ENCODE measurements around the gene ATP5F1D. TPM values are rescaled to one million over a fixed set of nuclear protein-coding genes. Genes with fewer than 3 reads are reported as not detected.

Gene ATP5F1D
- total RNA-seq, 4 donors from 2014 or later = 47.9 to 118 (median 66.1) TPM

GRCh38 chr19:1252821-1253513 lies 11.4 kb downstream of the ATP5F1D start:
- TF ChIP-seq CTCF (IDR thresholded peaks at IDR 0.05; ENCODE audit: low read depth) = no peak

- no peak for TF ChIP-seq CTCF (IDR thresholded peaks at IDR 0.05; ENCODE audit: low read depth)
Observed at GRCh38 chr19:1253514-1254080, 12.0 kb downstream of the ATP5F1D start.

GRCh38 chr19:1254081-1254527 lies 12.6 kb downstream of the ATP5F1D start:
- no peak for TF ChIP-seq CTCF (IDR thresholded peaks at IDR 0.05; ENCODE audit: low read depth)

- TF ChIP-seq CTCF (IDR thresholded peaks at IDR 0.05; ENCODE audit: low read depth) = no peak
Observed at GRCh38 chr19:1254530-1255185, 13.1 kb downstream of the ATP5F1D start.

GRCh38 chr19:1255186-1256161 lies 13.9 kb downstream of the ATP5F1D start:
- no peak for TF ChIP-seq CTCF (IDR thresholded peaks at IDR 0.05; ENCODE audit: low read depth)

- no peak for TF ChIP-seq CTCF (IDR thresholded peaks at IDR 0.05; ENCODE audit: low read depth)
Observed at GRCh38 chr19:1256646-1257474, 15.3 kb downstream of the ATP5F1D start.
